Ramos (cell line): ENCODE results near the gene RAPGEF1.

ENCODE experiments used
- in situ Hi-C: fragments of 300-500 bp; cut with MboI; formaldehyde crosslinking; loops from one replicate; pipeline ENCODE4 v1.14.3; 2022; ENCODE audit warnings: low sequenced_read_pairs; ENCODE audit not compliant: unreplicated experiment

RAPGEF1 gene

DNA sequence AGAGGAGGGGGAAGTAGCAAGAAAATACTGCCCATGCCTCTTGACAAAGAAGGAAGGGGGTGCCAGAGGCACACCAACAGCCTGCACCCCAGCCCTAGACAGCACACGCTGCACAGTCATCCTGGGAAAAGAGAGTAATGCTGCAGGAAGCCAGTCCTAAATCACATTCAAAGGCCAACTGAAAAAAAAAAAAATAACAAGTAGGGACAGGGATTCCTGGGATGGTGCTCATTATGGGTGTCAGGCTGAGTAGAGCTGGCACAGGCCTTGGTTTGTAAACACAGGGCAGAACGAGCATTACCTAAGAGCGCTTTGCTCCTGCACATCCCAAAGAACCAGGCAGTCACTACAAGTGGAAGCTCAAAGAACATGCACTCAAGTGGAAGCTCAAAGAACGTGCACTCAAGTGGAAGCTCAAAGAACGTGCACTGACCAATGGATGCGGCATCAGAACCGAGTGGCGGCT is 7.8 kb downstream of the RAPGEF1 start:
- in situ Hi-C loops, result loop anchor here (10.0 kb wide), 1 partner anchor 467 kb away; no protein-coding TSS in a partner anchor

DNA sequence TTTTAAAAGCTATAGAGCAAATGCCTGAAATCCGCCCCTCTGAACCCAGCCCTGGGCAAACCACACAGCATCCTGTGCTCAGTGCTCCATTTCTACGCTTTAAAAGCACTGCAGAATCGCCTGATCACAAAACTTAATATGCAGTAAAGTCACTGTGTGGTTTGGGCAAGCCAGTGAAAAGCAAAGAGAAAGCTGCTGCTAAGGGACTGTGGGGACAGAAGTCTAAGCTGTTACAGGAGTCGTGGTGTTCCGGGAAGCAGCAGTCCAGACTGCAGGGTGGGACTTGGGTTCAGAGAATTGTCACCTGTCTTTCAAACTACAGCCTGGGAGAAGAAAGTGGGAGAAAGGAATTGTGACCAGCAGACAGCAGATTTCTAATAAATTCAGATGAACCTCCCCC is 8.2 kb downstream of the RAPGEF1 start:
- in situ Hi-C loops, result loop anchor here (10.0 kb wide), 1 partner anchor 467 kb away; no protein-coding TSS in a partner anchor

DNA sequence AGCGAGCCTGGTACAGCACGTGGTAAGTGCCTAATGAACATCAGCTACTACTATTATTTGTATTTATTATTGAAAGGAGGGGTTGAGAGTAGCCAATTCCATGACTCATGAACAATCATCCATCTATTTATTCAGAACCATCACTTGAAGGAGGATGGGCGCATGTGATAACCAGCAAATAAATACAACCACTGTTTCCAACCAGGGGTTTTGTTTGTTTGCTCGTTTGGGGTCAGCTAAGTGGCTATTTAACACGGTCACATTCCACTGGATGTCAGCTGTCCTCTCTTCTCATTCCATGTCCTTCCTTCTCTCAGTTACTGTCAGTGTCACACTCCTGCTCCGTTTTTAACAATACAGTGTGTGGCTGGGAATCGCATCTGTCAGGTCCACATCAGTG is 8.6 kb downstream of the RAPGEF1 start:
- in situ Hi-C loops, result loop anchor here (10.0 kb wide), 1 partner anchor 466 kb away; no protein-coding TSS in a partner anchor

DNA sequence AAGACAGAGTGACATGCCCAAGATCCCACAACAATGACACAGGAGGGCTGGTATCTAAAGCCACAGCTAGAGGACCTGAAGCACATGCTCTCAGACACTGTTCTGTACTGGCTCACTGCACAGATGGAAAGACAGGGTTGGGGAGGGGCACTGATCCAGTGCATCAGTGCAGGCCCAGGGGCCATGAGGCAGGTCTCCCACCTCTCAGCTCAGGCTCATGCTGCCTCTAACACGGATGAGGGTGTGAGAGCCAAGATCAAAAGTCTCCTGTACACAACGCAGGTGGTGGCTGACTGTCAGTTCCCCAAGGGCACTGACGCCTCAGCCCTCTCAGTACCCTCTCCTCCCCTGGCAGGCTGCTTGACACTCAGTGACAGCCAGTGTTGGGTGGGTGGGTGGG is 10.9 kb downstream of the RAPGEF1 start:
- in situ Hi-C loops, result no loop called here

DNA sequence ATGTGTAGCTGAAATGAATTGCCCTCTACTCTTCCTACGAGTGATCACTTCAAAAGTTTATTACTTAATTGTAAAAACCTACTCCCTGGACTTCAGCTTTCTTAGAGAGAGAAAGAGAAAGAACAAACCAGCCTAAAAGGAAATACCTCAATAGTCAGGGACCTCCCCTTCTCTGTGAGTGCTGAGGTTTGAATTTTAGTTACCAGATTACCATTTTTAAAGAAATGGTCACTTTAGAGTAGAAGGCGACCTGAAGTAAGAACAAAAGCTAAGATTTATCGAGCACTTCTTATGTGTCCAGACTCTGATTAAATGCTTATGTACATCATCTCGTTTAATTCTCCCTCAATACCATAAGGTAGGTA is 11.3 kb downstream of the RAPGEF1 start:
- in situ Hi-C loops, result no loop called here

DNA sequence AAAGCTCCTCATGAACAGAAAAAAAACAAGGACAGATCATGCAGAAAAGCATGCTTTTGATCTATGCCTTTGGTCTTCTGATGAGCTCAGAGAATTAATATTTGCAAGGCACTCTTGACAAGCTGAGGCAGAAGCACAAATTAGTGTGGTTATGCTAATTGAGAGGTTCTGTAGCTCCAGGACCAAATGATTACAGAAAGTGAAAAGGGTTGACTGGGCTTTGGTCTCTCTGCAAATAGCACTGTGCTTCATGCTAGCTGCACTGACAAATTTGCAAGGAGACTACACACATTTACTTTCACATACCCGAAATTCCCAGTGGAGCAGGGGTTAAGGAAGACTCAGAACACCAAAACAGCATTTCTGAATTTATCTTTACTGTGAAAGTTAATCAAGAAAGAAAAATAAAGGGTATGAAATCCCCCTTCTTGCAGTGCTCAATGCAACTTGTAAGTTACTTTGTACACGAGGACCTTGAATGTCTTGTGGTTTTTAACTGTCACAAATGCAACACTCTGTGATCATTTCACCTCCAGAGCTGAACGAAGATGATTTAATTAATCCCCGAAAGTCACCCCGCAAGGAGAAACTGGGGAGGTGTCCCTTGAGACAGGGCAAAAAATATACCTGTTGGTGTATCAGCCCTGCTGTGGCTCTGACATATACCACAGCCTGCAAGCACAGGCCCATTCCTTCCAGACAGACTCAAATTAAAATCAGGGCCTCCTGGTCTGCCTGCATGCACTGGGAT is 11.9 kb downstream of the RAPGEF1 start:
- in situ Hi-C loops, result no loop called here

DNA sequence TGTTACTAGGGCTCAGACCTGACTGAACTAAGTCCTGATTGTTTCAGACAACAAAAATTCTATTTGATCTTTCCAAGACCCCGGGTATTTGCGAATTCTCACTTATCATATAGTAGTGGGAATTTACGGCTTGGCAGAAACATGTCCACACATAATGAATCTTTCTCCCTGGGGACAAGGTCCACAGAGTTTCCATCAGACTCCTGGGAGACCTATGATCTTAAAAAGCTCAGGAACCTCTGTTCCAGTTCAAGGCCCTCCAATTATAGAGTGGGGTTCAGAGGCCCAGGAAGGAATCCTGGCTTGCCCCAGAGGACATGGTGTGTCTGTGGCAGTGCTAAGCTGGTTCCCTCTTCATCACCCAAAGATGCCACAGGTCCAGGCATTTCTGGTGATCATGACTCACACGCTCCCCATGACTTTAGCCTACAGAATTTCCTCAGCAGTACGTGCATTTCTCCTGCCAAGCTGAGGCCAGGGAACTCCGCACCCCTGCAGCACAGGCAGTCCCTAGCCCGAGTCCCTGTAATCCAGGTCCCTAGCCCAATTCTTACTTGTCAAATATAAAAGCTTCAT is 12.6 kb downstream of the RAPGEF1 start:
- in situ Hi-C loops, result no loop called here

DNA sequence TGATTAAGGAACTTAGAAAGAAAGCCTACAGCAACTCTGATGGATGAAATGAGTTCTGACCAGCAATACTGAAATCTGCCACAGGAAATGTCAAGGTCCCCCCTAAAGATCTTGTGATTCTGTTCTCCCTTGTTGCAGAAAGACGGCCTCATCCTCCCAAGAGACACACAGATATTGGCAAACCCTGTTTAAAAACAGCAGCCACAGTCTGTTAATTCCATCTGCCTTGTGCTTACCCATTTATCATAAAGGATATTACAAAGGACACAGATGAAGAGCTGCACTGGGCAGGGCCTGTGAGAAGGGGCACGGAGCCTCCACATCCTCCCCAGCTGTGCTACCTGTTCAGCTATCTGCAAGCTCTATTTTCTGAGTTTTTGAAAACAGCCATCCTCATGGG is 15.2 kb downstream of the RAPGEF1 start:
- in situ Hi-C loops, result no loop called here

DNA sequence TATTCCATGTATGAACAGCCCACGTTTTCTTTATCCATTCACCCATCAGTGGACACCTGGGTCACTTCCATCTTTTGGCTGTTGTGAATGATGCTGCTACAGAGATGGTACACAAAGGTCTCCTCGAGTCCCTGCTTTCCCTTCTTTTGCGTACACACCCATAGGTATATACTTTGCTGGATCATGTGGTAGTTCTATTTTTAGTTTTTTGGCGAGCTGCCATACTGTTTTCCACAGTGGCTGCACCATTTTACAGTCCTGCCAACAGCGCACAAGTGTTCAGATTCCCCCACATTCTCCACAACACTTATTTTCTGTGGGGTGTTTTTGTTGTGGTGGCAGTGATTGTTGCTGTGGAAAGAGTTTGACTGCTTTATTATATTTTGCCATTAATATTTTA is 16.2 kb downstream of the RAPGEF1 start:
- in situ Hi-C loops, result no loop called here

DNA sequence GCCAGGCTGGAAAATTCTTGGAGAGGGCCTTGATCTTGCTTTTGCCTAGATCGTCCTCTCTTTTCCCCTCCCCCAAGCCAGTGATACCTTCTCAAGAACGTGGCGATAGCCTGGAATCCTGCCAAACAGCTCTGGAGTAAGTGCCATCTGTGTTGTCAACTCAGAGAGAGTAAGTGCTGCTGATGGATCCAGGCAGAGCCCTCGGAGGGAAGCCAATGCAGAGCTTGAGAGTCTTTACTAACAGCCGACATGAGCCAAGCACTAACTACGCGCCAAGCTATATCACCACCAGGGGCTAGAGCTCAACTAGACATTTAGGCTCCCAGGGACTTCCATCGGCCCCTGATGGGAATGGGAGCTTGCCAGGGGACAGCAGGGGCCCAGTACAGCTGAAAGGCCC is 17.6 kb downstream of the RAPGEF1 start:
- in situ Hi-C loops, result no loop called here

DNA sequence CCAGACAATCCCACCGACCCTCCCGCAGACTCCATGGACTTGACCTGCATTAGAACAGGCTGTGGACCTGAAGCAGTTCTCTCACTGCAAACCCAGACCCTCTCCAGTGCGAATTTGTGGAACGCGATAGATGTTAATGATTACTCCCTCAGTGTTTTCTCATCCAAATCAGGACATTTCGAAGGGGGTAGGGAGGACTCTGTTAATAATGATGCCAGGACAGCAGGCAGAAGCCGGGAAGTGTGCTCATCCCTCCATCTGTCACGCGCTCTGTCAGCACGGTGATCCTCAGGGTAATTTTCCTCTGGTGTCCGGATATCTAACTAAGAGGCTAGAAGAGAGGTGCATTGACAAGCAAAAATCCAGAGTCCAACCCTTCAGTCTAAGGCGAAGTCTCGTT is 18.8 kb downstream of the RAPGEF1 start:
- in situ Hi-C loops, result no loop called here

DNA sequence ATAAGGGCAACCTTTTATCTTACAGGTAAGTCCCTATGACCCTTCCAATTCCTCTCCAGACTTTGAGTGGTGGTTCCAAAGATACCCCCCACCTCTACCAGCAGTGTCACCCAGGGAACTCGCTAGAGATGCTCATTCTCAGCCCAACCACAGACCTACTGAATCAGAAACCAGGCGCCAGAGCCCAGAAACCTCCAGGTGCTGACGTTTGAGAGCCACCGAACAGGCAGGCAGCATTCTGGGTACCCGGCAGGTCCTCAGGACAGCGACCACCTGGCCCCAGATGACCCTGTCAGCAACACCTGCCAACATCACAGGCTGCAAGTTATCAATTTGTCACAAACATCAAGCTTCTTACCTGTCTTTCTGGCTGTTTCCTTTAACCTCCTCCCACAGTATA is 19.5 kb downstream of the RAPGEF1 start:
- in situ Hi-C loops, result no loop called here

DNA sequence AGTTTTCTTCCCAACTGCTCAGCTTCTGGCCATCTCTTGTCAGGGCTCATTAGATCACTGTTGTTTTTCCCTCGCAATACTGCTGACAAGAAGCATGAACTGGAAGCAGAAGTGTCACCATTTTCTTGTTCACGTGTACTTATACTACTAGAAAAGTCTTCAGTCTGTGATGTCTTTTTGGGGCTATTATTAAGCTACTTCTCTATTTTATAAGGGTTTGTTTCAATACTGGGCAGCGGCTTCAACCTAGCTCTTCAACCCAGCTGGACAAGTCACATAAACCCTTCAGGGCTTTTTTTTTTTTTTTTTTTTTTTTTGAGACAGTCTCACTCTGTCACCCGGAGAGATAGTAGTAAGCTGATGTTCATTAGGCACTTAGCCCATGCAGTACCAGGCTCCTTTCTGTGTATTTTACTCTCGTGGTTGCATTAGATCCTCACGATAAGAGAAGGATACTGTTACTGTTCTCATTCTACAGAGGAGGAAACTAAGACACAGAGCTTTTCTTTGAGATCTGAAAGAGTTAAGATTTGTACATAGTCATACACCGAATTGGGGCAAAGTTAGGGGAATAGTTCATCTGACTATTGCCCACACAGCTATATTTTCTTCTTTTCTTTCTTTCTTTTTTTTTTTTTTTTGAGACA is 20.5 kb downstream of the RAPGEF1 start:
- in situ Hi-C loops, result no loop called here

DNA sequence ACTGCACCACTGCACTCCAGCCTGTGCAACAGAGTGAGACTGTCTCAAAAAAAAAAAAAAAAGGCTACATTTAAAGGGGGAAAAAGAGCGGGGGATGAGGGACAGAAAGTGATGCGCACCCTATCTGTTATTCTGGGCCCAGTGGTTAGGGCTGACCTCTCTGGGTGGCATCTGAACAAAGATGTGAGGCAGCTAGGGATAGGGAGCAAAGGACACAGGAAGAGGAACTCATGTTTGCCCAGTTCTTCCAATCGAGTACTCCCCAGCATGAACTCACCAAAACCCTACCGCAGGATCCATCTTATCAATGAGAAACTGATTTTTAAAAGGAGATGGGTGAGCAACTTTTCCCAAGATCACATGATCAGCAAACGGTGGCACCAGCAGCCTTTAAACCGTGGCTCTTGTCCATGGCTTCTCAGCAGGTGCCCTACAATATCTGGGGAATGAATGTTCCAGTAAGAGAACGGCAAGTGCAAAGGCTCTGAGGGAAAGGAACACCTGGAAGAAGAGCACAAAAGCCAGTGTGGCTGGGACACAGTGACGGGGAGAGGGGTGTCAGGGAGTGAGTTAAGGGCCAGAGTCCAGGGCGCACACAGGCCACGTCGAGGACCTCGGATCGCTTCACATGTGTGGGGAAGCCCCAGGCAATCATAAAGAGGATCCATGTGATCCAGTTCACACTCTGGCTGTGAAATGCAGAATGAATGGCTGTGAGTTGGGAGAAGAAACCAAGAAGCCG is 22.0 kb downstream of the RAPGEF1 start:
- in situ Hi-C loops, result no loop called here

DNA sequence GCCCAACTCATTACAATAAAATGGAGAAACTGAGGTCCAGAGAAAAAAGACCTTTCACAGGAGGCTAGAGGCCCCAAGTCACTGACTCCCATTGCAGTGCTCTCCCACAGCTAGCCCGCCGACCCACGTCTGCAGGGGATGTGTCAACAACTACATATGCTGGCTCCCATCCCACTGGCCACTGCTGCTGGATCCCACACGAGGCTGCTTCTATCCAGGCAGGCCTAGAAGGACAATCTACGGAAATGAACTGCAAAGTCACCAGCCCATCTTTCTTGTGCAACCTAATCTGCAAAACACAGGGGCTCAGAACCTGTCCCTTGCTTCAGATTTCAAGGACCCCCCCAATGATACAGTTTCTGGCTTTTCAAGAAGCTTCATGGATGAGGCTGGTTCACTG is 24.0 kb downstream of the RAPGEF1 start:
- in situ Hi-C loops, result no loop called here

DNA sequence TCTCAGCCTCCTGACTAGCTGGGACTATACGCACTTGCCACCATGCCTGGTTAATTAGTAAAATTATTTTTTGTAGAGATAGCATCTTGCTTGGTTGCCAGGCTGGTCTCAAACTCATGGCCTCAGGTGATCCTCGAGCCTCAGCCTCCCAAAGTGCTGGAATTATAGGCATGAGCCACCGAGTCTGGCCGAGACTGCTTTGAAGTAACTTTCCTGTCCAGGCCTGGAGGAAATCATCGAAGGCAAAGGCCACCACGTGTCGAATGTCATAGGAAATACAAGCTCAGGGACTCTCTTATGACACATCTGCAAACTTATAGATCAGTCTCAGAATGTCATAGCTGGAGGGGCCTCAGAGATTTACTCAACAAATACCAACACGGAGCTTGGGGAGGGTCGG is 25.1 kb downstream of the RAPGEF1 start:
- in situ Hi-C loops, result no loop called here

DNA sequence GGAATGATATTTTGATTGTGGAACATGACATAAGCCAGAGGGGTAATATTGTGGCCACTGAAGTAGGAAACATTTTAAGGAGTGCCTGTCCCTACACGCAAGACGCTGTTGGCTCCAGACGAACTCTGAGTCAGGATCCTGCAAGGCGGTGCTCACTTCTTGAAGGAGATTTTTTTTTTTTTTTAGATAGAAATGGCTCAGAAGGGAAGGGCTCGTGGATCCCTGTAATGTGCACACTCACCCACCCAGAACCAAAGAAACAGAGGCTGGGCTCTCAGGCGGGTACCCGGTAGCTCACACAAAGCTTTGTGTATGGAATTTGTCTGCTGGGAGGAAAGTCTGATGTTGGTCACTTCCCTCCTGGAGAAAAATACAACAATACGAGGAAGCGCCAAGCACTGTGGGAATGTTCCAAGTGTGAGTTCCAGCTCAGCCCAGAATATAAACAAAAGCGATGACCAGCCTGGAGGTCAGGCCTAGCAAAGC is 25.7 kb downstream of the RAPGEF1 start:
- in situ Hi-C loops, result no loop called here

DNA sequence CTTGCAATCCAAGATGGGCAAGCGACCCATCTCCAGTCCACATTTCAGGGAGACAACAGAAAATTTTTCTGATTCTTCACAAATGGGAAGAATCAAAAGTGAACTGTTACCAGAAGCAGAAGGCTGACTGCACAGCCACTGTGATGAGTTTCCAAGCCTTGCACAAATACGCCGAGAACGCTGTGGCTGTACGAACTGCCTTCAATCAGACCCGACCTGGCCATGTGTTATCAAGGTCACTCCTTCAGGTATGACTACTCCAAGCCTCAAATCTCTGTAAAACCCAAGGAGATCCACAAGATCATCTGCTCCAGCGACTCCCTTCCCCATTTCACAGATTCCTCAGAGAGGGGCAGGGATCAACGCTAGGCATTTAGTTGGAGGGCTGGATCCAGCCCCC is 26.9 kb downstream of the RAPGEF1 start:
- in situ Hi-C loops, result no loop called here

DNA sequence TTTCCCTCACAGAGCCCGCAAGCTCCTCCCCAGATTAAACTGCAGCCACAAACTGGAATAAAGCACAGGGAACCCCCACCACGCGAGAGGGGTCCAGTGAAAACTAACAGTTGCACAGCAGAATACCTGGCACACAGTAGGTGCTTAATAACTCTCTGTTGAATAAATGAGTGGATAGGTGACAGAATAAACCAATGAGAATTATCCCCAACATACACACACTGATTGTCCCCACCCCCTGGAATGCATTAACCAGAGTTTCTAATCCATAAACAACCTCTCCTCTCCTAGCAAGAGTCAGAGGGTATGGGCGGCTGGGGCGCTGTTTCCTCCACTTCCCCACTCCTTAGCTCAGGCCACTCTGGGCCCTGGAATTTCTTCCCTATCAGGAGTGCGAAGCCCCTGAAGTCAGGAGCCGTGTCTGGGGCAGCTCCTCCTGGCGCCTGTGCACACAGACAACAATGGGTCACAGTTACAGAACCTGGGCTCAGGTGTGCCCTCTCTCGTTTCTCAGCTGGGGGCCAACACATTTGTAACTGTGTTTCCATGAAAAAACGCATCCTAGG is 27.6 kb downstream of the RAPGEF1 start:
- in situ Hi-C loops, result no loop called here

DNA sequence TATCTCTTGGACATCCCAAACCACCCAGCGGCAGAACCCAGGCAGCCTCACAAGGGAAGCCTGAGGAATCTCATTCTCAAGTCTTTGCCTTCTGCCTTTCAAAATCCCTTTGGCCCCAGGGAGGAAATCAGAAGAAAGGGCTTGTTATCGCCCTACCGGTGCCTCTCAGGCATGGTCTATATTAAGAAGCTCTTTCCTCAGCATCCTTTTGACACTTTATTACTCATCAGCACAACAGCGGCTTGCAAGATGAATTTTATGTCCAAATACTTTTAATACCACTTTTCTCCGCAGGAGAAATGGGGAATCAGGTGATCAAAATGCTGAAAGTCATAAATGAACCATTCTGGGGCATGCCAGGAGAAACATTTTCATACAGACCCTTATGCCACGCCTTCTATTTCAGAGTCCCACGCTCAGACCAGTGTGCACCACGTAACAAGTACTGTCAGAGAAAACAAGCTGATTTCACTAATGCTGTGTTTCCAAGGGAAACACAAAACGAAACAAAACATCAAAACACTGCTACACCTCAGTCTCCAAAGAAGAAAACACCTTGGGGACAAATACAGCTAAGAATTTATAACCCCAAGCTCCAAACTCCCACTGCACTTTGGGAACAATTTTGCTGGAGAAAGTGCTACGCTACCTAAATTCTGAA is 30.0 kb downstream of the RAPGEF1 start:
- in situ Hi-C loops, result no loop called here
